Measurements from ENCODE around the gene OSBP.

GRCh38 chr11:59625703-59626102 is 10.1 kb upstream of the OSBP start:
- TF ChIP-seq CTCF (IDR thresholded peaks at IDR 0.05; ENCODE audit: borderline replicate concordance, extremely low read depth, low read length, poor library complexity, severe bottlenecking) (no peak), EZH2 (IDR thresholded peaks at IDR 0.05; ENCODE audit: borderline replicate concordance, low read depth, low read length, severe bottlenecking) (no peak)

Data from DND-41 (cell line).